ENCODE data around the gene C11orf98.
"Not testable (repeated sequence)": the region's sequence is repeated elsewhere in the genome, so short reads cannot be mapped to it uniquely, and the experiment has no call there.

C11orf98 gene

GRCh38 chr11:62665075-62665598 lies at the start of gene C11orf98, which contains the start of gene CSKMT:
Gene C11orf98, minus strand, starts transcription at chr11:62665210. Its CDS starts 41 bp downstream, at chr11:62665169.
Gene CSKMT, plus strand, starts transcription at chr11:62665312. Its CDS starts 568 bp downstream, at chr11:62665880.
- DNase-seq, result peak; percentile 90 to 94 (median 94)

- no peak for DNase-seq
Measured at GRCh38 chr11:62713343-62713742, 48.3 kb upstream of the C11orf98 start.

- DNase-seq, result no peak
Measured at GRCh38 chr11:62712861-62713260, 47.9 kb upstream of the C11orf98 start.

DNA sequence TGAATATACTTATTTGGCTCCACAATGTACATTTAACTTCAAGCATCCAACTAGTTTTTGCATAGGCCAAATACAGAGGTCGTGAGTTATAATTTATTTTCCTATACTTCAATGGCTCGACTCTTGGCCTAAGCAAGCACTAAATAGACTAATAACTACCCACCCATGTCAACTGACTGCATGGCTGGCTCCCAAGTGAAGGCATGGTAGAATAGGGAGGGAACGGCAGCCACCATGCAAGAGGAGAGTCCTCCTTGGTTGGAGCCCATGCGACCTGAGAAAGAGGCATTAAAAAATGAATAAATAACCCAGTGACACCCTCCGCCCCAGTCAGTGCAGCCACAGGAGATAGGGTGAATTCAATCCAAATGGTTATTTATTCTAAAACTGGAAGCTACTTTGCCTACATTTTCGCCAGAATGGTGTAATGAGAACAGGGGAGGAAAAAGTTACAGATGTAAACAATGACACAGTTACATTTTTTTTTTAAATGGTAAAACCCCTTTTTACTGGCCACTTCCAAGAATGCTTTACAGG lies 47.3 kb upstream of the C11orf98 start:
- DNase-seq, result no peak

GRCh38 chr11:62710001-62710345 lies 45.0 kb upstream of the C11orf98 start:
- no peak for DNase-seq

- DNase-seq, result peak; percentile 83 to 93 (median 88)
Measured at GRCh38 chr11:62709247-62710000, 44.4 kb upstream of the C11orf98 start.

GRCh38 chr11:62708793-62709192 lies 43.8 kb upstream of the C11orf98 start:
- DNase-seq, result peak in 2 of 4 experiments; percentile 21 to 31

- no peak for DNase-seq
Measured at GRCh38 chr11:62708392-62708791, 43.4 kb upstream of the C11orf98 start.

DNA sequence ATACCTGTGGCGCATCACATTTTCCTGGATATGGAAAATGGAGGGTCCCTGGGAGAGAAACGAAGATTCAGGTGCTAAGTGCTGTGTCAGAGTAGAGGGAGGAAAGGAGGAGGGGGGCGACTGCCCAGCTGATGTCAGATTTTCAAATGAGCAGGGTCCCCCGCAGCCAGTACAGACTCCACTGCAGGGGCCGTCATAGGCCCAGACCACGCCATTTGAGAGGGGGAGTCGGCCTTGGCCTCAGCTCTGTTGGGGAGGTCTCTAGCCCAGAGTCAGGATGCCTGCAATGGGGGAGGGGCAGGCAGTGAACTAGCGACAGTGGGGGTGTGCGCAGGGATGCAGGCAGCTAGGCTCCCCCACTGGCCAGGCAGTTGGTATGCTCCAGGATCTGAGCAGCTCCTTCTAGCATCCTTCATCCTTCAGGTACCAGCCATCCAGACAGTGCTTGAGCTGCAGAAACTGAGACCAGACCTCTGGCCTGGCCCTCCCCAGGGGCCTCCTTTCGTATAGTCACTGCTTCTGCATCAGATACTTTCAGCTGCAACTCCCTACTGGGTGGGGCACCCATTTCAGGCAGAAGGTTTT lies 42.4 kb upstream of the C11orf98 start, which contains the start of the genes BSCL2 and GNG3:
Gene BSCL2 (minus strand): TSS at position 148 of the 585 bp plus-strand sequence. CDS start 229 bp downstream, outside the sequence.
Gene GNG3 (plus strand): TSS at position 400 of the 585 bp plus-strand sequence. CDS start 620 bp downstream, outside the sequence.
- no peak for DNase-seq

GRCh38 chr11:62706850-62707247 lies 41.8 kb upstream of the C11orf98 start:
- no peak for DNase-seq

DNA sequence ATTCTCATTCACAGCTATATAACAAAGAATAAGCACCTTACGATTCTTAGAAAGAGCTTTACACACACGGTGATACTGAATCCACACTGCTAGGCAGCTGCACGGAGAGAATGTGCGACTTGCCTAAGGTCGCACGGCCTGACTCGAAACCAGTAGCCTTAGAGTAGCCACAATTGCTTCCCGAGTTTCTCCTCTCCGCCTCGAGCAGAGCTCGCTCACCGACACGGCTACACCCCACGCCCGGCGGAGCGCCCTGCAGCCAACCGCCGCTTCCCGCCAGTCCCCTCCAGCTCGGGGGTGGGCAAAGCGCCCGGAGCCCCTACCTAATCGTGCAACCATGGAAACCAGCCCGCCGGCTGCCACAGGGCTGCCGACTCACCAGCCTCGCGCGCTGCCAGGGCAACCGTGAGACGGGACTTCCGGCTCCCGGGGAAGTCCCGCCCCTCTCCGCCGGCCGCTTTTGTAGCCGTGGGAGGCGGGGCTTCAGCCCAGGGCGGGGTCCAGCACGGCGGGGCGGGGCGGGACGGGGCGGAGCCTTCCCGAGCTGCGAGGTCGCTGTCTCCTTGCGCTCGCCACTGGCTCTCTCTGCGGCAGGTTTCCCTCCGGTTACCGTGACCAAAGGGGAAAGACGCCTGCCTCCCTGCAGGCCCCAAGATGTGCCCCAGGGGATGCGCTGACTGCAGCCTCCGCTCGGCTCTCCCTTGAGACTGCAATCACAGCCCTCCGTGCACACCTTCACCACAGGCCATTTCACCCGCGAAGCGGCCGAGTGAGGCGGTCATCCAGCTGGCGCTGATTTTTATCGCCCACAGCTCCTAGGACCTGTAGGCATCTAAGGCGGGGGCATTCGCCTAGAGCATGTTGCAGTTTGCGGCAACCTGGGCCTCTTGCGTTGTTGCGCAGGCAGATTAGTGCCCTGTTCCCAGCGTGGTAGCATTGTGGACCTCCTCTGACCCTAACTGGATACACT lies 41.2 kb upstream of the C11orf98 start:
- peak; percentile 87 to 92 (median 91) for DNase-seq

DNA sequence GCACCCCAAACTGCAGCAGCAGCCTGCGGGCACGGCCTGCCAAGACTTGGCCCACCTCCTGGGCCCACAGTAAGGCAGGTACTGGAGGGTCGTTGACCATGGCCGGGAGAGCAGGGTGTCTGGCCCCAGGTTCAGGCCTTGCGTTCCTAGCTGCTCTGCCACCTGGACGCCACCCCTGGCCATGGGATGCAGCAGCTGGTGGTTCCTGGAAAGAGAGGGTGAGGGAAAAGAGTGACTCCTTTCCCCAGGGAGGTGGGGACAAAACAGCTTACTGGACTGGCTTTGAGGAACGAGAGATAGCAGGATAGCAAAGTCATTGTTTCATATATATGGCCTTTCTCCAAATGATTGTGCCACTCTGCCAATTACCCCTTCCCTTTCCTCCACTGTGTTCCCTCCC lies 40.4 kb upstream of the C11orf98 start:
- no peak for DNase-seq

DNA sequence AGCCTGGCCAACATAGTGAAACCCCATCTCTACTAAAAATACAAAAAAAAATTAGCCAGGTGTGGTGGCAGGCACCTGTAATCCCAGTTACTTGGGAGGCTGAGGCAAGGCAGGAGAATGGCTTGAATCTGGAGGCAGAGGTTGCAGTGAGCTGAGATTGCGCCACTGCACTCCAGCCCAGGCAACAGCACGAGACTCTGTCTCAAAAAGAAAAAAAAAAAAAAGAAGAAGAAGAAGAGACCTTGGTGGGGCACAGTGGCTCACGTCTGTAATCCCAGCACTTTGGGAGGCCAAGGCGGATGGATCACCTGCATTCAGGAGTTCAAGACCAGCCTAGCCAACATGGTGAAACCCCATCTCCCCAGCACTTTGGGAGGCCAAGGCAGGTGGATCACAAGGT lies 38.9 kb upstream of the C11orf98 start:
- not testable (repeated sequence) for DNase-seq

- DNase-seq, result no peak
Measured at GRCh38 chr11:62702246-62702645, 37.2 kb upstream of the C11orf98 start.

- peak; percentile 52 to 61 (median 56) for DNase-seq
Measured at GRCh38 chr11:62694455-62695167, 29.6 kb upstream of the C11orf98 start.

DNA sequence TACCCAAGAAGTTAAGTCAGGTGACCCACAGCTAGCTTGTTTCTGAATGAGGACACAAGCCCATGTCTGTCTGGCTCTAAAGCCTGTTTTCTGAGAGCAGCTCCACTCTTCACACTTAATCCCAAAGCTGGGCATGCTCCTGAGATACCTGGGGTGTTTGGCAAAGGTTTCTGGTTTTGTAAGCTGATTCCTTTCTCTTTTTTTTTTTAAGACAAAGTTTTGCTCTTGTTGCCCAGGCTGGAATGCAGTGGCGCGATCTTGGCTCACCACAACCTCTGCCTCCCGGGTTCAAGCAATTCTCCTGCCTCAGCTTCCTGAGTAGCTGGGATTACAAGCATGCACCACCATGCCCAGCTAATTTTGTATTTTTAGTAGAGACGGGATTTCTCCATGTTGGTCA lies 28.6 kb upstream of the C11orf98 start:
- DNase-seq, result not testable (repeated sequence)

- no peak for DNase-seq
Measured at GRCh38 chr11:62689421-62690183, 24.6 kb upstream of the C11orf98 start, which contains the start of gene LRRN4CL. Gene LRRN4CL, minus strand, starts transcription at chr11:62689530. Its CDS starts 1,022 bp downstream, at chr11:62688508.

GRCh38 chr11:62688491-62688890 lies 23.5 kb upstream of the C11orf98 start:
- DNase-seq, result no peak

DNA sequence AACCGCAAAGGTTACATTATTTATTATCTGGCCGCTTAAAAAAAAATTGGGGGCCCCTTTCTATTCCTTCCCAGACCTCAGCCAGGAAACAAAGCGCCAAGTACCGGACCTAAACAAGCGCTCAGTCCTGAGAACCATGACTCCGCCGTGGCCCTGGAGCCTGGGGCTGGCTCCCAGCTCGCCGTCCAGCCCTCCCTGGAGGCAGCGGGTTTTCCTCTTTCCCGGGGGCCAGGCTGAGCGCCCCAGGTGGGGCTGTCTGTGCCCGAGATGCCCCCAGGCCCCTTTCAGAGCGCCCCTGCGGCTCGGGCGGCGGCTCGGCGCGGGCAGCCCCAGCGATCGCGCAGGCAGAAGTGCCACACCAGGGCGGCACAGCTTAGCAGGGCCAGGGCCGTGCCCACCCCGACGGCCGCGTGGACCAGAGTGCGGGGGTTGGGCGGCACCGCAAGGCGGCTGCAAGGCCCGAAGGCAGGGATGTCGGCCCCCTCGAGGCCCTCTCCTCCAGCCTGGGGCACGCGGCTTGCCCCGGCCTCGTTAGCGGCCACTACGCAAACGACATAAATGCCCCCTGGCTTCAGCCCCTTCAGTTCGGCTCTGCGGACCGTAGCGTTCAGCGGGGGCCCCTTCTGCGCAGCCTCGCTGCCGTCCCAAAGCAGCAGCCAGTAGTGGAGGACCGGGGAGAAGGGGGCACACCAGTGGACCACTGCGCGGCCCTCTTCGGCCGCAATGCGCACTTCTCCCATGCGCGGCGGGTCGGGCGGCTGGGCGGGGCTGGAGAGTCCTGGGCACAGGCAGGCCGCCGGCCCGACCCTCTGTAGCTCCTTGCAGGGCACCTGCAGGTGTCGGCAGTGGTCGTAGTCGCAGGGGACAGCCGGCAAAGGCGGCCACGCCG lies 22.7 kb upstream of the C11orf98 start:
- DNase-seq, result no peak

- DNase-seq, result no peak
Measured at GRCh38 chr11:62682518-62682917, 17.5 kb upstream of the C11orf98 start.

All from activated CD4-positive, CD25-positive, alpha-beta regulatory T cell (primary cell).